HCT116 (cell line): ENCODE measurements around the gene SPPL2B. TPM values are rescaled to one million over a fixed set of nuclear protein-coding genes. Genes with fewer than 3 reads are reported as not detected.

Experiments used
- ATAC-seq: fragments of 200-7000 bp; cut with Tn5 transposase; 2 replicates; pipeline ENCODE4 v1.9.1; 2020; ENCODE audit warnings: mild to moderate bottlenecking, moderate library complexity
- BruUV-seq: library from RNA; stranded (reverse); fragments of 400-500 nt; replicated peaks from 2 replicates; lab custom pipeline; 2021; lab: Mats Ljungman, UMichigan
- CTCF ChIA-PET: fragments of 300-600 bp; sonication (Branson Sonifier 250); formaldehyde crosslinking; loops from one replicate; lab custom pipeline; 2021; ENCODE audit warnings: antibody characterized with exemption; lab: Charles Lee
- POLR2A ChIA-PET: fragments of 300-600, 350-600 bp; sonication (Branson Sonifier 250); formaldehyde crosslinking; loops from one replicate; lab custom pipeline; 2021; ENCODE audit warnings: antibody characterized with exemption; lab: Charles Lee
- RAD21 ChIA-PET, 2 experiments: fragments of 300-600 bp; sonication (Branson Sonifier 250); formaldehyde crosslinking; loops; one replicate each; lab custom pipeline; 2023; ENCODE audit warnings: low total read pairs in 2 of 2; ENCODE audit not compliant: uncharacterized antibody in 2 of 2, unreplicated experiment in 2 of 2, low non-redundant PET in 1 of 2; lab: Charles Lee
- DNase-seq: peaks from one replicate; pipeline ENCODE4 v3.0.0-alpha.2; 2010; ENCODE audit warnings: low read depth, low spot score
- H2AFZ ChIP-seq: fragments of 200-600 bp; shearing (Covaris generic), sonication (generic); 2 replicates; pipeline ENCODE4 v1.6.1; 2017; ENCODE audit warnings: low read depth, mixed run types, mixed read lengths, antibody characterized with exemption, low read length; ENCODE audit not compliant: poor library complexity, severe bottlenecking
- H3K27ac ChIP-seq: 2 replicates; pipeline ENCODE4 v1.5.1; 2012; ENCODE audit warnings: low read depth, low read length
- H3K27me3 ChIP-seq: fragments of 200-600 bp; sonication (generic); 2 replicates; pipeline ENCODE4 v1.6.1; 2016; ENCODE audit warnings: mixed run types, low read length, mixed read lengths; ENCODE audit not compliant: insufficient read depth
- H3K36me3 ChIP-seq, 2 experiments: fragments of 200-500 bp in 1 of 2; fragments of 200-600 bp in 1 of 2; sonication (Bioruptor generic) in 1 of 2; sonication (generic) in 1 of 2; 2 replicates each; pipeline versions ENCODE4 v1.5.1 to v1.6.1; 2014 to 2016; ENCODE audit warnings: low read length in 2 of 2, inconsistent platforms in 1 of 2, mixed read lengths in 1 of 2, mixed run types in 1 of 2; ENCODE audit not compliant: insufficient read depth in 2 of 2, control insufficient read depth in 1 of 2
- H3K4me1 ChIP-seq, 2 experiments: fragments of 200-600 bp in 1 of 2; sonication (generic) in 1 of 2; 2 replicates each; pipeline versions ENCODE4 v1.5.1 to v1.6.1; 2012 to 2017; ENCODE audit warnings: low read length in 2 of 2, inconsistent platforms in 1 of 2, mild to moderate bottlenecking in 1 of 2, mixed read lengths in 1 of 2, mixed run types in 1 of 2, moderate library complexity in 1 of 2; ENCODE audit not compliant: insufficient read depth in 2 of 2, control insufficient read depth in 1 of 2
- H3K4me2 ChIP-seq: fragments of 200-600 bp; sonication (generic); 2 replicates; pipeline ENCODE4 v1.6.1; 2017; ENCODE audit warnings: mixed run types, low read length, mixed read lengths
- H3K4me3 ChIP-seq, 2 experiments: fragments of 200-600 bp in 1 of 2; sonication (generic) in 1 of 2; replicated peaks in 1 of 2; 2 replicates each; pipeline ENCODE4 v1.5.1; 2011 to 2016; ENCODE audit warnings: low read length in 2 of 2, control low read depth in 1 of 2, low read depth in 1 of 2, mild to moderate bottlenecking in 1 of 2, mixed read lengths in 1 of 2, mixed run types in 1 of 2
- H3K79me2 ChIP-seq: fragments of 200-600 bp; sonication (generic); 2 replicates; pipeline ENCODE4 v1.6.1; 2017; ENCODE audit warnings: mild to moderate bottlenecking, mixed run types, low read length, moderate library complexity, mixed read lengths; ENCODE audit not compliant: insufficient read depth
- H3K9ac ChIP-seq: fragments of 200-600 bp; sonication (generic); 2 replicates; pipeline ENCODE4 v1.6.1; 2016; ENCODE audit warnings: low read length, mixed read lengths
- H3K9me2 ChIP-seq: fragments of 200-600 bp; sonication (generic), shearing (Covaris generic); 2 replicates; pipeline ENCODE4 v1.6.1; 2017; ENCODE audit warnings: mixed run types, mild to moderate bottlenecking, moderate library complexity; ENCODE audit not compliant: insufficient read depth
- H3K9me3 ChIP-seq, 2 experiments: fragments of 200-500 bp in 1 of 2; fragments of 200-600 bp in 1 of 2; sonication (Bioruptor generic) in 1 of 2; sonication (generic) in 1 of 2; 2 replicates each; pipeline ENCODE4 v1.6.1; 2014 to 2017; ENCODE audit warnings: low read length in 2 of 2, mixed read lengths in 2 of 2, inconsistent platforms in 1 of 2, low read depth in 1 of 2, mild to moderate bottlenecking in 1 of 2, mixed run types in 1 of 2, moderate library complexity in 1 of 2; ENCODE audit not compliant: control insufficient read depth in 1 of 2, insufficient read depth in 1 of 2
- H4K20me1 ChIP-seq: fragments of 200-600 bp; sonication (generic), shearing (Covaris generic); 2 replicates; pipeline ENCODE4 v1.6.1; 2017; ENCODE audit warnings: mixed run types, mild to moderate bottlenecking, moderate library complexity; ENCODE audit not compliant: insufficient read depth
- ATF3 ChIP-seq: IDR thresholded peaks from 2 replicates; pipeline ENCODE4 v1.6.1; 2012
- CBX3 ChIP-seq: IDR thresholded peaks from 2 replicates; pipeline ENCODE4 v1.6.1; 2012; ENCODE audit warnings: low read depth
- CEBPB ChIP-seq: IDR thresholded peaks from 2 replicates; pipeline ENCODE4 v1.6.1; 2012; ENCODE audit warnings: low read depth
- CTCF ChIP-seq, 3 experiments: fragments of 200-600 bp in 1 of 3; sonication (generic) in 1 of 3; IDR thresholded peaks in 2 of 3; conservative IDR thresholded peaks in 1 of 3; 2 replicates each; pipeline ENCODE4 v1.5.1; 2012 to 2017; ENCODE audit warnings: low read depth in 2 of 3, low read length in 2 of 3, antibody characterized with exemption in 1 of 3, borderline replicate concordance in 1 of 3, control low read depth in 1 of 3, mild to moderate bottlenecking in 1 of 3, mixed read lengths in 1 of 3, mixed run types in 1 of 3, moderate library complexity in 1 of 3; ENCODE audit not compliant: insufficient read depth in 1 of 3
- EZH2phosphoT487 ChIP-seq: fragments of 200-600 bp; IDR thresholded peaks from 2 replicates; pipeline ENCODE4 v1.6.1; 2018; ENCODE audit warnings: antibody characterized with exemption, borderline replicate concordance
- FOSL1 ChIP-seq: IDR thresholded peaks from 2 replicates; pipeline ENCODE4 v1.6.1; 2012; ENCODE audit warnings: low read depth
- MAX ChIP-seq: IDR thresholded peaks from 2 replicates; pipeline ENCODE4 v1.6.1; 2012
- POLR2A ChIP-seq: IDR thresholded peaks from 2 replicates; pipeline ENCODE4 v1.7.0; 2011; ENCODE audit warnings: borderline replicate concordance; ENCODE audit not compliant: insufficient read depth, insufficient read length; ENCODE audit errors: extremely low read depth
- POLR2AphosphoS5 ChIP-seq: IDR thresholded peaks from 2 replicates; pipeline ENCODE4 v1.6.1; 2011; ENCODE audit warnings: mild to moderate bottlenecking, low read depth, low read length, moderate library complexity
- RAD21 ChIP-seq: IDR thresholded peaks from 2 replicates; pipeline ENCODE4 v1.6.1; 2012; ENCODE audit warnings: low read depth, mild to moderate bottlenecking
- SIN3A ChIP-seq: IDR thresholded peaks from 2 replicates; pipeline ENCODE4 v1.6.1; 2012; ENCODE audit warnings: low read depth
- SP1 ChIP-seq: IDR thresholded peaks from 2 replicates; pipeline ENCODE4 v1.6.1; 2012; ENCODE audit warnings: low read depth
- SRF ChIP-seq: IDR thresholded peaks from 2 replicates; pipeline ENCODE4 v1.6.1; 2012; ENCODE audit warnings: low read depth
- TCF7L2 ChIP-seq: IDR thresholded peaks from 2 replicates; pipeline ENCODE4 v1.7.0; 2011; ENCODE audit warnings: borderline replicate concordance, inconsistent platforms; ENCODE audit not compliant: insufficient read depth, insufficient read length; ENCODE audit errors: extremely low read depth
- YY1 ChIP-seq: IDR thresholded peaks from 2 replicates; pipeline ENCODE4 v1.6.1; 2011; ENCODE audit warnings: low read length, low read depth, moderate library complexity, mild to moderate bottlenecking; ENCODE audit not compliant: insufficient replicate concordance; ENCODE audit errors: extremely low read depth
- ZNF274 ChIP-seq: fragments of 200-500 bp; sonication (Bioruptor generic); IDR thresholded peaks from 2 replicates; pipeline ENCODE4 v1.6.1; 2014; ENCODE audit warnings: mild to moderate bottlenecking, low read depth, low read length, inconsistent platforms
- intact Hi-C: fragments of 100-400 bp; cut with micrococcal nuclease; formaldehyde crosslinking; loops from 2 replicates; pipeline ENCODE4 v1.10.0; 2022
- total RNA-seq: library from RNA; stranded (reverse); gene quantifications from one replicate; pipeline ENCODE4 v1.2.1, GENCODE V29; 2021; ENCODE audit not compliant: unreplicated experiment

The SPPL2B gene
- total RNA-seq, 1 experiment from 2014 or later: 83.1 TPM

GRCh38 chr19:2287585-2288337, 40.7 kb upstream of the SPPL2B start:
- Histone ChIP-seq H3K27me3 (no peaks in the 10 kb centered on the region), H3K79me2 (no peaks in the 10 kb centered on the region), H3K4me2 (no peak overlapping the region), H3K9ac (no peak overlapping the region), H3K4me1 (no peaks in the 10 kb centered on the region), H3K9me2 (no peaks in the 10 kb centered on the region), H3K36me3 (no peaks in the 10 kb centered on the region), H3K9me3 (no peaks in the 10 kb centered on the region), H4K20me1 (no peaks in the 10 kb centered on the region), H3K27ac (no peak overlapping the region), H2AFZ (no peak overlapping the region), H3K4me3 (no peak overlapping the region)
- no peak for ATAC-seq
- no peak for DNase-seq
- BruUV-seq: no TSS peak
- intact Hi-C loops: no loop called here
- ChIA-PET CTCF (no interaction called here), POLR2A (no interaction called here), RAD21 (no interaction called here)
- TF ChIP-seq POLR2A: no peak
- no peak for TF ChIP-seq SRF
- TF ChIP-seq FOSL1: no peak
- TF ChIP-seq RAD21: no peak
- TF ChIP-seq YY1: no peak
- no peak for TF ChIP-seq POLR2AphosphoS5
- no peak for TF ChIP-seq MAX
- no peak for TF ChIP-seq TCF7L2
- TF ChIP-seq EZH2phosphoT487: no peak

- Histone ChIP-seq H3K27me3 (no peaks in the 10 kb centered on the region), H3K27ac (no peak overlapping the region), H3K4me2 (no peak overlapping the region), H3K4me3 (no peak overlapping the region), H3K79me2 (no peaks in the 10 kb centered on the region), H3K9me2 (no peaks in the 10 kb centered on the region), H3K4me1 (no peaks in the 10 kb centered on the region), H3K9ac (no peak overlapping the region), H3K36me3 (no peaks in the 10 kb centered on the region), H3K9me3 (no peaks in the 10 kb centered on the region), H4K20me1 (no peaks in the 10 kb centered on the region), H2AFZ (no peak overlapping the region)
- DNase-seq (no peak), ATAC-seq (no peak)
- BruUV-seq: no TSS peak
- ChIA-PET CTCF (no interaction called here), POLR2A (no interaction called here), RAD21 (no interaction called here)
- intact Hi-C loops: no loop called here
- TF ChIP-seq CBX3: no peak
- TF ChIP-seq ZNF274: no peak
- no peak for TF ChIP-seq FOSL1
- TF ChIP-seq YY1: no peak
- no peak for TF ChIP-seq SP1
- no peak for TF ChIP-seq CTCF (IDR thresholded peaks at IDR 0.05 in 2 of 3, conservative IDR thresholded peaks at IDR 0.05 in 1 of 3; ENCODE audit: borderline replicate concordance in 1 of 3, insufficient read depth in 1 of 3, low read depth in 2 of 3, low read length in 2 of 3)
- TF ChIP-seq TCF7L2: no peak
- TF ChIP-seq SIN3A: no peak
- no peak for TF ChIP-seq CEBPB
- TF ChIP-seq ATF3: no peak
- TF ChIP-seq MAX: no peak
- TF ChIP-seq SRF: no peak
- TF ChIP-seq RAD21: no peak
- TF ChIP-seq POLR2A: no peak
Observed at GRCh38 chr19:2288338-2288817, 40.1 kb upstream of the SPPL2B start.
